HFFc6 (cell line): ENCODE results near the gene CRISP1. TPM values are rescaled to one million over a fixed set of nuclear protein-coding genes. Genes with fewer than 3 reads are reported as not detected.

Experiments
- DNase-seq: peaks from one replicate; pipeline ENCODE4 v3.0.0-alpha.2; 2018
- H3K27ac Mint-ChIP-seq: 2 replicates; pipeline ENCODE4 v1.8.0; 2020; ENCODE audit warnings: mild to moderate bottlenecking, mixed read lengths
- H3K27me3 Mint-ChIP-seq: 2 replicates; pipeline ENCODE4 v1.8.0; 2021; ENCODE audit warnings: mild to moderate bottlenecking, moderate library complexity, mixed read lengths; ENCODE audit not compliant: insufficient read depth
- H3K36me3 Mint-ChIP-seq: 2 replicates; pipeline ENCODE4 v1.8.0; 2021; ENCODE audit warnings: low read depth, mixed read lengths
- H3K4me1 Mint-ChIP-seq: 2 replicates; pipeline ENCODE4 v1.8.0; 2020; ENCODE audit warnings: low read depth, mixed read lengths
- H3K4me3 Mint-ChIP-seq: 2 replicates; pipeline ENCODE4 v1.8.0; 2020; ENCODE audit warnings: mild to moderate bottlenecking, moderate library complexity, mixed read lengths
- H3K9me3 Mint-ChIP-seq: 2 replicates; pipeline ENCODE4 v1.8.0; 2020; ENCODE audit warnings: mild to moderate bottlenecking, mixed read lengths
- CTCF ChIP-seq: fragments of 200-600 bp; sonication (generic); IDR thresholded peaks from 2 replicates; pipeline ENCODE4 v1.5.0; 2021; ENCODE audit warnings: antibody characterized with exemption, mild to moderate bottlenecking
- total RNA-seq, 6 experiments: library from RNA; stranded (reverse); fragmentation: NEBNext Ultra II Directional; extraction: Animal tissue kit (Norgen Biotek cat#: 25700); gene quantifications; 2 replicates in 1 of 6; 3 replicates in 5 of 6; pipeline ENCODE4 v1.2.3, GENCODE V29; 2021

CRISP1 gene
- total RNA-seq, 6 experiments from 2014 or later = not detected

DNA sequence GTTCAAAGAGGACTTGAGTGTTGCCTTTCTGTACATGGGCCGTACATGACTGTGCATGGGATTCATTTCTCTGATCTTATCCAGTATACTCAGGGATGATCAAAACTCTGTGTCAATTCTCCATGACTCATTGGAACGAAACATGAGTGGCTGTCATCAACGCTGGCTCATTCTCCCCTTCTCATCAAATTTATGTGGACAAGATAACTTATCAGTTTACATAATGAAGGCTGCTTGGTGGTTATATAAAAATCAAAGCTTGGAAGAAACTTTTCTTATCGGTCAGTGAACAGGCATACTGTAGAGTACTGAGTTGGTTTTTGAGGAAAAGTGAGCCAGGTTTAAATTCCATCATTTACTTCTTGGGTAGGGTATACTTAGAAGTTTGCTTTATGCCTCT is 24.9 kb downstream of the CRISP1 start:
- Mint-ChIP-seq H3K27ac (no peak overlapping the region), H3K4me1 (no peaks in the 10 kb centered on the region), H3K9me3 (no peaks in the 10 kb centered on the region), H3K4me3 (no peak overlapping the region), H3K36me3 (no peaks in the 10 kb centered on the region), H3K27me3 (no peaks in the 10 kb centered on the region; the same call in 1 of the 2 replicates)
- DNase-seq = no peak
- no peak for TF ChIP-seq CTCF

DNA sequence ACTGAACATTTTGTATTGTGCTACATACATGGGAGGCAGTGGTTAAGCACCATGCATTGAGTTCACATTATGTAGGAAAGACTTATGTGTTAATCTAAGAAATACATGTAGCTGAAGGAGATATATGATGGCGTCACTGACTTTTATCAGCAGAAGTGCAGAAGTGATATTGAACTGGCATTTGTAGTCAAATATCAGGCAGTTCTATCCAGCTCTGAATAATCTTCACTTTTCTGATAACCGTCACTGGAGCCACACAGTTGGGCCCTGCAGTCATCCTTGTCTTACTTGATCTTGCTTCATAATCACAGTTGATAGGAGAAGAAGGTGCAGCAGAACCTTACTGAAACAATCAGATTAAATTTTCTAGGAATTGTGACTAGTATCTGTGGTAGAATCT is 26.4 kb downstream of the CRISP1 start:
- Mint-ChIP-seq H3K4me3 (no peak overlapping the region), H3K36me3 (no peaks in the 10 kb centered on the region), H3K27ac (no peak overlapping the region), H3K27me3 (no peaks in the 10 kb centered on the region), H3K9me3 (no peaks in the 10 kb centered on the region), H3K4me1 (no peaks in the 10 kb centered on the region)
- no peak for DNase-seq
- no peak for TF ChIP-seq CTCF

DNA sequence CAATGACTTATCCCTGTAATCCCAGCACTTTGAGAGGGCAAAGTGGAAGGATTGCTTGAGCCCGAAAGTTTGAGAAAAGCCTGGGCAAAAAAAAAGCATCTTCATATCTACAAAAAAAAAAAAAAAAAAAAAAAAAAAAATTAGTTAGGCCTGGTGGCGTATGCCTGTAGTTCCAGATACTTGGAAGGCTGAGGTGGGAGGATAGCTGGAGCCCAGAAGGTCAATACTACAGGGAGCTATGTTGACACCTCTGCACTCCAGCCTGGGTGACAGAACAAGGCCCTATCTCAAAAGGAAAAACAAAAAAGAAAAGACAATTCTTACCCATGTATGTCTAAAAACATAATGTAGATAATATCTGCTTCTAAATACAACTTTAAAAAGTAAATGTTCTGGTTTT is 27.2 kb downstream of the CRISP1 start:
- Mint-ChIP-seq H3K9me3 (no peaks in the 10 kb centered on the region), H3K36me3 (no peaks in the 10 kb centered on the region), H3K4me3 (no peak overlapping the region), H3K27ac (no peak overlapping the region), H3K4me1 (no peaks in the 10 kb centered on the region), H3K27me3 (no peaks in the 10 kb centered on the region)
- DNase-seq = no peak
- no peak for TF ChIP-seq CTCF

DNA sequence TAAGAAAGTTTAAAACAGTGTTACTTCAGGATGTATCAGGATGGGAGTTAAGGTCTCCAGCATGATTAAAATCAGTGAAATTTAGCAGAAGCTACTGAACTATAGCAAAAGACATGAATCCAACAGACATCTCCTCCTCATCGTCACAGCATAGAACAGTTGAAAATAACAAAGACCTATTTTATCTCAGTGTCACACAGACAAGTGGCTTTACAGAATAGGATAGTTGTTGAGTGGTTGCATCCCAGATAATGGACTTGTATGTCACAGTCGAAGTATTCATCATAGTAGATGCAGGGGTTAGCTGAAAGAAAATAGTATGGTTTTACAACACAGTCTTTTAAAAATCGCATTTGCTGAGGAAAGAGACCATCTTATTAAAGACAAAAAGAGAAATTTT is 31.2 kb downstream of the CRISP1 start:
- peaks cover 1% of the 10 kb centered on the region; the same call in 1 of the 2 replicates for H3K27me3 Mint-ChIP-seq
- no peak overlapping the region for H3K27ac Mint-ChIP-seq
- TF ChIP-seq CTCF = no peak
- no peaks in the 10 kb centered on the region for H3K4me1 Mint-ChIP-seq
- H3K9me3 Mint-ChIP-seq = peaks cover 4% of the 10 kb centered on the region; the same call in 1 of the 2 replicates
- no peaks in the 10 kb centered on the region for H3K36me3 Mint-ChIP-seq
- no peak overlapping the region for H3K4me3 Mint-ChIP-seq
- no peak for DNase-seq

DNA sequence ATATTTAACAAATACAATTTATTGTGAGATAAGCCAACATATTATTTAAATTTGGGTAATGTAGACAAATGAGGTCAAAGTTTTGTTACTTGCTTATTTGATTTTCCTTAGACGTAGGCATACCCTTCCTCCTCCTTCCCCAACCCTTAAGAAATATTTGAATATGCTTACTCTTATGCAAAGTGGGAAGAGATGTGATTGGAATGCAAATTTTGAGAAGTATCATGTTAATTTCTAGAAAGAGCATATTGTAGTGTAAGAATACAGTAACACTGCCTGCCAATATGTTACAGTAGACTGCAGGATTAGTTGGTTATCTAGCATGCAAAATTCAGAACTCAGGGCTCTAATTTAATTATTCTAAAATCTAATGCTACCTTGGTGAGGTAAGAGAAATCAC is 32.9 kb downstream of the CRISP1 start:
- no peak overlapping the region for H3K4me3 Mint-ChIP-seq

More for the DNA sequence above, 32.9 kb downstream of the CRISP1 start:
- Mint-ChIP-seq H3K36me3 (no peaks in the 10 kb centered on the region), H3K4me1 (no peaks in the 10 kb centered on the region), H3K9me3 (peaks cover 6% of the 10 kb centered on the region; the same call in 1 of the 2 replicates), H3K27me3 (peaks cover 2% of the 10 kb centered on the region; the same call in 1 of the 2 replicates), H3K27ac (no peak overlapping the region)
- no peak for DNase-seq
- no peak for TF ChIP-seq CTCF
